PC-3 (cell line): ENCODE data around the gene DENND11. TPM values are rescaled to one million over a fixed set of nuclear protein-coding genes. Genes with fewer than 3 reads are reported as not detected.

ENCODE experiments used
- ATAC-seq: fragments of 200-7000 bp; cut with Tn5 transposase; 2 replicates; pipeline ENCODE4 v1.9.1; 2020; ENCODE audit warnings: mild to moderate bottlenecking, moderate library complexity
- BruUV-seq: library from RNA; stranded (reverse); fragments of 400-500 nt; replicated peaks from 2 replicates; lab custom pipeline; 2021; lab: Mats Ljungman, UMichigan
- CTCF ChIA-PET: fragments of 300-600 bp; sonication (Branson Sonifier 250); formaldehyde crosslinking; loops from one replicate; lab custom pipeline; 2022; ENCODE audit warnings: antibody characterized with exemption; lab: Charles Lee
- POLR2A ChIA-PET: fragments of 300-600 bp; sonication (Branson Sonifier 250); formaldehyde crosslinking; loops from one replicate; lab custom pipeline; 2022; ENCODE audit warnings: antibody characterized with exemption; ENCODE audit not compliant: unreplicated experiment; lab: Charles Lee
- DNase-seq: peaks from one replicate; pipeline ENCODE4 v3.0.0-alpha.2; 2015
- H2AFZ ChIP-seq: fragments of 300-600 bp; sonication (generic); 2 replicates; pipeline ENCODE4 v1.6.0; 2016; ENCODE audit warnings: antibody characterized with exemption, low read length
- H3F3A ChIP-seq: fragments of 300-600 bp; sonication (generic); one replicate; pipeline ENCODE4 v1.6.0; 2017; ENCODE audit warnings: antibody characterized with exemption, low read length, control low read depth, mild to moderate bottlenecking; ENCODE audit not compliant: unreplicated experiment
- H3K27ac ChIP-seq: fragments of 300-600 bp; sonication (generic); 2 replicates; pipeline ENCODE4 v1.5.1; 2016; ENCODE audit warnings: mild to moderate bottlenecking, low read length
- H3K27me3 ChIP-seq: fragments of 300-600 bp; sonication (generic); 2 replicates; pipeline ENCODE4 v1.6.1; 2016; ENCODE audit warnings: low read length, mixed read lengths
- H3K36me3 ChIP-seq: fragments of 300-600 bp; sonication (generic); 2 replicates; pipeline ENCODE4 v1.6.1; 2016; ENCODE audit warnings: low read depth, mixed run types, low read length, mixed read lengths
- H3K4me1 ChIP-seq: fragments of 300-600 bp; sonication (generic); 2 replicates; pipeline ENCODE4 v1.5.1; 2016; ENCODE audit warnings: low read length; ENCODE audit not compliant: insufficient read depth
- H3K4me2 ChIP-seq: fragments of 300-600 bp; sonication (generic); 2 replicates; pipeline ENCODE4 v1.6.0; 2016; ENCODE audit warnings: low read length
- H3K4me3 ChIP-seq: fragments of 300-600 bp; sonication (generic); 2 replicates; pipeline ENCODE4 v1.5.1; 2016; ENCODE audit warnings: mild to moderate bottlenecking, low read length, mixed read lengths
- H3K79me2 ChIP-seq: fragments of 300-600 bp; sonication (generic); 2 replicates; pipeline ENCODE4 v1.6.1; 2017; ENCODE audit warnings: low read length, mixed read lengths
- H3K9ac ChIP-seq: fragments of 300-600 bp; sonication (generic); 2 replicates; pipeline ENCODE4 v1.6.0; 2016; ENCODE audit warnings: mild to moderate bottlenecking, low read length
- H3K9me2 ChIP-seq: fragments of 300-600 bp; sonication (generic); replicated peaks from 2 replicates; pipeline ENCODE4 v1.6.1; 2016; ENCODE audit warnings: mixed run types, low read length, mixed read lengths
- H3K9me3 ChIP-seq: fragments of 300-600 bp; sonication (generic); 2 replicates; pipeline ENCODE4 v1.6.1; 2016; ENCODE audit warnings: low read length, mixed read lengths
- H4K20me1 ChIP-seq: fragments of 300-600 bp; sonication (generic); 2 replicates; pipeline ENCODE4 v1.6.1; 2016; ENCODE audit warnings: low read length, mixed read lengths
- EZH2 ChIP-seq: fragments of 300-600 bp; sonication (generic); IDR thresholded peaks from one replicate; pipeline ENCODE4 v1.6.1; 2017; ENCODE audit warnings: antibody characterized with exemption, mild to moderate bottlenecking, low read length; ENCODE audit not compliant: unreplicated experiment
- EZH2phosphoT487 ChIP-seq: fragments of 300-600 bp; sonication (generic); IDR thresholded peaks from 2 replicates; pipeline ENCODE4 v1.6.1; 2018; ENCODE audit warnings: mild to moderate bottlenecking, antibody characterized with exemption, low read length, borderline replicate concordance
- intact Hi-C: fragments of 100-400 bp; cut with micrococcal nuclease; formaldehyde crosslinking; loops from 2 replicates; pipeline ENCODE4 v1.9.0; 2023
- total RNA-seq: library from RNA; depleted of rRNA; stranded (reverse); fragments of >200 nt; gene quantifications from 2 replicates; pipeline ENCODE4 v1.2.3, GENCODE V29; 2014
- TF ChIP-seq, protein P1 (sequence below): fragments of 300-600 bp; sonication (generic); conservative IDR thresholded peaks from 2 replicates; pipeline ENCODE4 v1.5.1; 2017; ENCODE audit warnings: antibody characterized with exemption, low read depth, mild to moderate bottlenecking, low read length

DENND11 gene
- total RNA-seq, 1 experiment from 2014 or later = 6.7 TPM

DNA sequence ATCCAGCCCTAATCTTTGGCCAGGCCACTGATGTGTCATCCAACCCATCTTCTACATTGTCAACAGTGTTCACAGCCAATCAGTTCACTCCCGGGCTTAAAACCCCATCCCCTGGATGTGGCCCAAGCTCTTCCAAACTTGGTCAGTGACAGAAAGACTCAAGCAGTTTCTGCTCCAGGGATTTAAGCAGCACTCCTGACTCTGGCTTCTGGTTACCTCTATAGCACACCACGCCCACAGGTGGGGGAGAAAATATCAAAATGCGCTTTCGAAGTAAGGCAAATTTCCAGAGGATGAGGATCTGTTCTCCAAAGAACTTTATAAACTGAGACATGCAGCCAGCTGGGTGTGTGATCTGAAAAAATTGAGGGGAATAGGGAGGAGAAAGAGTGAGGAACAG lies 35.9 kb downstream of the DENND11 start:
- Histone ChIP-seq H3K27me3 (no peaks in the 10 kb centered on the region), H3K4me1 (peaks cover 19% of the 10 kb centered on the region), H3K9me2 (no peaks in the 10 kb centered on the region), H3K9me3 (no peaks in the 10 kb centered on the region), H3K36me3 (peaks cover 4% of the 10 kb centered on the region), H3F3A (no peaks in the 10 kb centered on the region), H3K4me3 (no peak overlapping the region), H3K79me2 (no peaks in the 10 kb centered on the region), H2AFZ (no peak overlapping the region), H3K27ac (no peak overlapping the region), H4K20me1 (no peaks in the 10 kb centered on the region), H3K4me2 (no peak overlapping the region), H3K9ac (no peak overlapping the region)
- POLR2A ChIA-PET = no interaction called here
- no TSS peak for BruUV-seq
- ATAC-seq (no peak), DNase-seq (no peak)
- intact Hi-C loops = no loop called here
- no peak for TF ChIP-seq EZH2phosphoT487
- no peak for TF ChIP-seq EZH2
- TF ChIP-seq, protein P1, sequence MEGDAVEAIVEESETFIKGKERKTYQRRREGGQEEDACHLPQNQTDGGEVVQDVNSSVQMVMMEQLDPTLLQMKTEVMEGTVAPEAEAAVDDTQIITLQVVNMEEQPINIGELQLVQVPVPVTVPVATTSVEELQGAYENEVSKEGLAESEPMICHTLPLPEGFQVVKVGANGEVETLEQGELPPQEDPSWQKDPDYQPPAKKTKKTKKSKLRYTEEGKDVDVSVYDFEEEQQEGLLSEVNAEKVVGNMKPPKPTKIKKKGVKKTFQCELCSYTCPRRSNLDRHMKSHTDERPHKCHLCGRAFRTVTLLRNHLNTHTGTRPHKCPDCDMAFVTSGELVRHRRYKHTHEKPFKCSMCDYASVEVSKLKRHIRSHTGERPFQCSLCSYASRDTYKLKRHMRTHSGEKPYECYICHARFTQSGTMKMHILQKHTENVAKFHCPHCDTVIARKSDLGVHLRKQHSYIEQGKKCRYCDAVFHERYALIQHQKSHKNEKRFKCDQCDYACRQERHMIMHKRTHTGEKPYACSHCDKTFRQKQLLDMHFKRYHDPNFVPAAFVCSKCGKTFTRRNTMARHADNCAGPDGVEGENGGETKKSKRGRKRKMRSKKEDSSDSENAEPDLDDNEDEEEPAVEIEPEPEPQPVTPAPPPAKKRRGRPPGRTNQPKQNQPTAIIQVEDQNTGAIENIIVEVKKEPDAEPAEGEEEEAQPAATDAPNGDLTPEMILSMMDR = no peak
- CTCF ChIA-PET = no interaction called here

DNA sequence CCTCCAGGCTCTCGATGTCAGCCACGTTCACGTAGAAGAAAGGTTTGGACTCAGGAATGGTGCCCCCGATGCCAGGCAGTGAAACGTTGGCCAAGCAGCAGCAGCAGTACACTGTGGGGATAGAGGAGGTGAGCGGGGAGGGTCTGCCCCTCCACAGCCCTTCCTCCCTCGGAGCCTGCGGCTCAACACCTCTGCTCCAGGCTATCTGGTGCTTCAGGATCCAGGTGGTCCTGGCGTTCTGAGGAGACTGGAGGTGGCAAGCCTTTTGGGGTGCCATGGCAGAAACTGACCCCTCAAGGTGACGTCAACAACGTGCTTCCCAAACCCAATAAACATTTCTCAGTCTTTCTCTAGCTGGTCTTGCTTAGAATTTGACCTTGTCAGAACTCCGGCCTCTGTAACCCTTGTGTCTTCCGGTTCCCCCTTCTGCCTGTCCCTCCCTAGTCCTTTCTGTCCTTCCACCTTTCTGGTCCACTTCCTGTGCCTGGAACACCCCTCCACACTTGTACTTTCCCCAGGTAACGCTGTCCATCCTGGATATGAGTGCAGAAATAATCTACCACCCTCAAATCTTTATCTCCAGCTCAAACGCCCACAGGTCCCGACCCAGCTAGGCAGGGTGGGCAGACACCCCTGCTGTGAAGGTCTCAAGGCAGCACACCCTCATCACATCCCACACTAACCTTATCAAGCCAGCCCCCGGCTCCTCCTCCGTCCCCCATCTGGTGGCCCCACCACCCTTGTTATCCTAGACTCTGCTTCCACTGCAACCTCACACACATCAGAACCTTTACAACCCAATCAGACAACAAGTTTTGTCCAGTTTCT lies 36.5 kb downstream of the DENND11 start:
- TF ChIP-seq, protein P1 = no peak
- TF ChIP-seq EZH2 (no peak), EZH2phosphoT487 (no peak)
- ATAC-seq (no peak), DNase-seq (no peak)
- ChIA-PET POLR2A (no interaction called here), CTCF (no interaction called here)
- Histone ChIP-seq H3K36me3 (peaks cover 4% of the 10 kb centered on the region), H3K9ac (no peak overlapping the region), H3K4me1 (peaks cover 19% of the 10 kb centered on the region), H3K4me2 (no peak overlapping the region), H3K79me2 (no peaks in the 10 kb centered on the region), H3K4me3 (no peak overlapping the region), H3K27me3 (no peaks in the 10 kb centered on the region), H3K9me2 (no peaks in the 10 kb centered on the region), H3F3A (no peaks in the 10 kb centered on the region), H3K9me3 (no peaks in the 10 kb centered on the region), H2AFZ (no peak overlapping the region), H3K27ac (no peak overlapping the region), H4K20me1 (no peaks in the 10 kb centered on the region)
- intact Hi-C loops = no loop called here
- no TSS peak for BruUV-seq

DNA sequence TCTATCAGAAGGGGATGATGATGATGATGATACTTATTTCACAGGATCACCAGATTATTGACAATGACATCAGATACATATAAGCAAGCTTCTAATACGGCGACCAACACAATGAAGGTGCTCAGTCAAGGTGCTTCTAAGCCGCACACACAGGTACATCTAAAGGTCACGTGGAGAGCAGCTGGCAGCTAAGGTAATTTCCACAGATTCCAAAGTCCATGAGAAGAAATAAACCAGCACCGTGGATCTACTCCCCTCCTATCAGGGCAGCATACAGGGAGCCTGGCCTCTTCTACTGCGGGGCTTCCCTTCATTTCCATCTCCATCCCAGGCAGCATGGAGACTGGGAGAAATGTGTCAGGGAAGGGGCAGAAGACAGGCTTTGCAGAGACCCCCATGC lies 37.5 kb downstream of the DENND11 start:
- Histone ChIP-seq H3F3A (no peaks in the 10 kb centered on the region), H3K79me2 (no peaks in the 10 kb centered on the region), H3K9me3 (no peaks in the 10 kb centered on the region), H3K27me3 (no peaks in the 10 kb centered on the region), H3K4me2 (no peak overlapping the region), H4K20me1 (no peaks in the 10 kb centered on the region), H3K9me2 (no peaks in the 10 kb centered on the region), H3K27ac (no peak overlapping the region), H2AFZ (no peak overlapping the region), H3K4me3 (no peak overlapping the region), H3K9ac (no peak overlapping the region), H3K36me3 (peaks cover 4% of the 10 kb centered on the region), H3K4me1 (peaks cover 19% of the 10 kb centered on the region)
- ChIA-PET CTCF (no interaction called here), POLR2A (no interaction called here)
- BruUV-seq = no TSS peak
- DNase-seq (no peak), ATAC-seq (no peak)
- intact Hi-C loops = no loop called here
- no peak for TF ChIP-seq EZH2
- TF ChIP-seq, protein P1 = no peak
- no peak for TF ChIP-seq EZH2phosphoT487
